Muscle layer of colon (tissue), 2 donors: ENCODE results near the gene UBE2L5.
A peak's percentile ranks its signal among the peaks of the same experiment; 100 is the strongest.
"Not testable (repeated sequence)": the region's sequence is repeated elsewhere in the genome, so short reads cannot be mapped to it uniquely, and the experiment has no call there.

Experiments
- H3K27ac ChIP-seq: one replicate; pipeline ENCODE4 v1.7.0; 2013; ENCODE audit warnings: low read depth, mild to moderate bottlenecking, low read length, moderate library complexity
- H3K27me3 ChIP-seq, 2 donors: one replicate each; pipeline ENCODE4 v1.7.0; 2013; ENCODE audit warnings: low read length in 2 of 2, mild to moderate bottlenecking in 2 of 2; ENCODE audit not compliant: insufficient read depth in 2 of 2, control insufficient read depth in 1 of 2
- H3K36me3 ChIP-seq: one replicate; pipeline ENCODE4 v1.7.0; 2013; ENCODE audit warnings: mild to moderate bottlenecking, low read length; ENCODE audit not compliant: insufficient read depth
- H3K4me1 ChIP-seq: one replicate; pipeline ENCODE4 v1.7.0; 2013; ENCODE audit warnings: mild to moderate bottlenecking, low read length; ENCODE audit not compliant: insufficient read depth
- H3K4me3 ChIP-seq, 2 donors: one replicate each; pipeline ENCODE4 v1.7.0; 2013; ENCODE audit warnings: low read length in 2 of 2, low read depth in 1 of 2, mild to moderate bottlenecking in 1 of 2, moderate library complexity in 1 of 2
- H3K9ac ChIP-seq: one replicate; pipeline ENCODE4 v1.7.0; 2013; ENCODE audit warnings: low read length
- H3K9me3 ChIP-seq: one replicate; pipeline ENCODE4 v1.7.0; 2013; ENCODE audit warnings: mild to moderate bottlenecking, low read length
- donor health status: abdominal sarcoma.
- donor health status: Adenocarcinoma of cecum.

UBE2L5 gene

DNA sequence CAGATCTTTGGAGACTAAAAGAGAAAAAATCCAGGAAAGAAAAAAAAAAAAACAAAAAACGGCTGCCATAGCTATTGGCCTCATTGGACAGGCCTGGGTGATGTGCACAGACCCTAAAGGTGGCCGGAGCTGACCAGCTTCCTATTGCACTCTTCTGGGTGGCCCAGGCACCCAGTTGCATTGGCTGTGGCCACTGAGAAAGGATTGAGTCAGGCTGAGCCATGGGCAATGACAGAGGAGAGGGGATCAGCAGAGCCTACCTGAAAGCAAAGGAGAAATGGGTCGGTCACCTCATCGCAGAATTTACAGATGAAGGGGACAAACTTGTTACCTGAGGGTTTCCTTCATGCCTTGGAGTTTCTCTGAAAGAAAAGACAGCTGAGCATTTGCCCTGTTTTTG lies 26.1 kb downstream of the UBE2L5 start:
- Histone ChIP-seq H3K36me3 (no peaks in the 10 kb centered on the region), H3K4me1 (peaks cover 14% of the 10 kb centered on the region), H3K4me3 (no peak overlapping the region), H3K27me3 (no peaks in the 10 kb centered on the region), H3K27ac (no peak overlapping the region), H3K9me3 (no peaks in the 10 kb centered on the region), H3K9ac (no peak overlapping the region)

DNA sequence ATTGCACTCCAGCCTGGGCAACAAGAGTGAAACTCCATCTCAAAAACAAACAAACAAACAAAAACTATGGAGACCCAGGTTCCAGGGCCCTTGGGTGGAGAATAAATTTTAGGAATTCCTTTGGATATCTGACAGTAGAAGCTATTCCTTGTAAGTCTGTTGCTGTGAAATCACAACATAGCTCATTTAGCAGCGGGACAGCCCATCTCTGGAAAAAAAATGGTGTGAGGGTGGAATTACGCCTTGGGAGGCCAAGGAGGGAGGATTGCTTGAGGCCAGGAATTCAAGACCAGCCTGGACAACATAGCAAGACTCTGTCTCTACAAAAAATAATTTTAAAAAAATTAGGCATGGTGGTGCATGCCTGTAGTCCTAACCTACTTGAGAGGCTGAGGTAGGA lies 27.8 kb downstream of the UBE2L5 start:
- Histone ChIP-seq H3K4me3 (no peak overlapping the region), H3K27ac (no peak overlapping the region), H3K9me3 (no peaks in the 10 kb centered on the region), H3K36me3 (no peaks in the 10 kb centered on the region), H3K9ac (no peak overlapping the region), H3K4me1 (peaks cover 14% of the 10 kb centered on the region), H3K27me3 (no peaks in the 10 kb centered on the region)

DNA sequence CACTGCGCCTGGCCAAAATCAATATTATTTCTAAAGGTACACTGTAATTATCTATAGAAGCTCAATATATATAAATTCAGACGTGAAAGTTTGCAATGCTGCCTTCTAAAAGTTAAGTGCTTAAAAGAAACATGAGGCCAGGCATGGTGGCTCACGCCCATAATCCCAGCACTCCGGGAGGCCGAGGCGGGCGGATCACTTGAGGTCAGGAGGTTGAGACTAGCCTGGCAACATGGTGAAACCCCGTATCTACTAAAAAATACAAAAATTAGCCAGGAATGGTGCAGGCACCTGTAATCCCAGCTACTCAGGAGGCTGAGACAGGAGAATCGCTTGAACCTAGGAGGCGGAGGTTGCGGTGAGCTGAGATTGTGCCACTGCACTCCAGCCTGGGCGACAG lies 29.2 kb downstream of the UBE2L5 start:
- not testable (repeated sequence) for H3K4me1 ChIP-seq, H3K36me3 ChIP-seq, H3K4me3 ChIP-seq, H3K9ac ChIP-seq, H3K27me3 ChIP-seq, H3K9me3 ChIP-seq, H3K27ac ChIP-seq

DNA sequence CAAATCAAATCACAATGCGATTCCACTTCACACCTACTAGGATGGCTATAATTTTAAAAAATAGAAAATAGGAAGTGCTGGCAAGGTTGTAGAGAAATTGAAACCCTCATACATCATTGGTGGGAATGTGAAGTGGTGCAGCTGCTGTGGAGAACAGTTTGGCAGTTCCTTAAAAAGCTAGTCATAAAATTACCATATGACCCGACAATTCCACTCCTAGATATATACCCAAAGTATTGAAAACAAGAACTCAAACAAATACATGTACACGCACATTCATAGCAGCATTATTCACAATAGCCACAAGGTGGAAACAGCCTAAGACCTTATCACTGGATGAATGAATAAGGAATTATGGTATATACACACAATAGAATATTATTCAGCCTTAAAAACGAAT lies 31.4 kb downstream of the UBE2L5 start:
- Histone ChIP-seq H3K9me3 (no peaks in the 10 kb centered on the region), H3K27ac (no peak overlapping the region), H3K9ac (no peak overlapping the region), H3K4me1 (peaks cover 5% of the 10 kb centered on the region), H3K4me3 (no peak overlapping the region), H3K27me3 (no peaks in the 10 kb centered on the region), H3K36me3 (no peaks in the 10 kb centered on the region)

DNA sequence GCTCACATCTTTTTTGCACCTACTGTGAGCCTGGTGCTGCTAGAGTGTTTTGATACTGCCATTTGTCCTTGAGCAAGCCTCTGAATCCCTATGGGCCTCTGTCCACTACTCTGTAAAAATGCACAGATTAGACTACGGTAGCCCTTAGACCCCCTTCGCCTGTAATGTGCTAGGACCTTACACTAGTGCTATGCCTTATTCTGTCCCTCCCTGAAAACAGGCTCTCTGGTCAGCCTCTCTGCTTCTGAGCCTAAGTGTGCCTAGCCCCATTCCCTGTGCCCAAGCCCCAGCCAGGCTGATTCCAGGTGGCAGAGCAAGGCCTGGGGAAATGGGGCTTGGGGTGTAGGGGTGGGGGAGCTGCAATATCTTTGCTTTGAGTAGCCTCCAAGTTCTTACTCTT lies 32.7 kb downstream of the UBE2L5 start:
- no peak overlapping the region for H3K27ac ChIP-seq
- peaks cover 5% of the 10 kb centered on the region for H3K4me1 ChIP-seq
- no peak overlapping the region for H3K4me3 ChIP-seq
- no peaks in the 10 kb centered on the region for H3K27me3 ChIP-seq
- H3K36me3 ChIP-seq = no peaks in the 10 kb centered on the region
- H3K9ac ChIP-seq = no peak overlapping the region
- H3K9me3 ChIP-seq = no peaks in the 10 kb centered on the region

DNA sequence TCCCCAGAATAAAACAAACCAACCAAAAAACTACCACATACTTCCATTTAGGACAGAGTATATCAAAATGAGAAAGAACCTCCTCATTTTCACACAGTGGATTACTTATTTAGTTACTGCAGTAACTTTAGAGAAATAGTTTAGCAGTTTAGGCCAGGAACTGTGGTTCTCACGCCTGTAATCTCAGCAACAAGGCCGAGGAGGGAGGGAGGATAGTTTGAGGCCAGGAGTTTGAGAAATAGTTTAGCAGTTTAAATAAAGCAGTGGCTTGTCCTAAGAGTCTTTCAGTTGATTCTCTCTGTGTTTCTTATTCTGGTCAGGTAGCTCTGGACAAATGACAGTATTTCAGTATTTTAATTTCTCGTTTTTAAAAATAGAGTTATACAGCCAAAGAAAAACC lies 34.0 kb downstream of the UBE2L5 start:
- Histone ChIP-seq H3K27me3 (no peaks in the 10 kb centered on the region), H3K4me3 (no peak overlapping the region), H3K9ac (no peak overlapping the region), H3K36me3 (peaks cover under 1% of the 10 kb centered on the region), H3K9me3 (no peaks in the 10 kb centered on the region), H3K27ac (no peak overlapping the region), H3K4me1 (peaks cover 6% of the 10 kb centered on the region)

DNA sequence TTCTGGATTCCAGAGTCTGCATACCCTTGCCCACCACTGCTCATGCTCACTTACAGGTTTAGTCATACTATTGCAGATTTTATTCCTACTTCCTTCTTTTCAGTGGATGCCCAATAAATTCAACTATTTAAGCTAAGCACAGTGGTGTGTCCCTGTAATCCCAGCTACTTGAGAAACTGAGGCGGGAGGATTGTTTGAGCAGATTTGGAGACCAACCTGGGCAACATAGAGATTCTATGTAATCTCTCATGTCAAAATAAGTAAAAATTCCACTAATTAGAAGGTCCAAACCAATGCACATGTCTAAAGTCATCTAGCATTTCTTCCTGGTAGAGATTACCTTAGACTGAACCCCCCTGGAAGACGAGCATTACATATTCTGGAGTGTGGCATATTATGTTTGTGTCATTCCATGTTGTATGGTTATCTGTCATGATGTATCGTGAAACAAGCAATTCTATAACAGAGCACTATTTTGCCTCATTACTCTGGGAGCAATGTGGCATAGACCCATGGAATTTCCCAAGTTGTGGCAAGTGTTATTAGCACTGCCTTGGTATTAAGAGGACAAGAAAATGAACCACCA lies 35.1 kb downstream of the UBE2L5 start:
- H3K27me3 ChIP-seq = no peaks in the 10 kb centered on the region
- peaks cover 10% of the 10 kb centered on the region for H3K36me3 ChIP-seq
- H3K4me3 ChIP-seq = no peak overlapping the region
- peaks cover 17% of the 10 kb centered on the region for H3K4me1 ChIP-seq
- H3K9me3 ChIP-seq = no peaks in the 10 kb centered on the region
- H3K9ac ChIP-seq = no peak overlapping the region
- H3K27ac ChIP-seq = no peak overlapping the region

DNA sequence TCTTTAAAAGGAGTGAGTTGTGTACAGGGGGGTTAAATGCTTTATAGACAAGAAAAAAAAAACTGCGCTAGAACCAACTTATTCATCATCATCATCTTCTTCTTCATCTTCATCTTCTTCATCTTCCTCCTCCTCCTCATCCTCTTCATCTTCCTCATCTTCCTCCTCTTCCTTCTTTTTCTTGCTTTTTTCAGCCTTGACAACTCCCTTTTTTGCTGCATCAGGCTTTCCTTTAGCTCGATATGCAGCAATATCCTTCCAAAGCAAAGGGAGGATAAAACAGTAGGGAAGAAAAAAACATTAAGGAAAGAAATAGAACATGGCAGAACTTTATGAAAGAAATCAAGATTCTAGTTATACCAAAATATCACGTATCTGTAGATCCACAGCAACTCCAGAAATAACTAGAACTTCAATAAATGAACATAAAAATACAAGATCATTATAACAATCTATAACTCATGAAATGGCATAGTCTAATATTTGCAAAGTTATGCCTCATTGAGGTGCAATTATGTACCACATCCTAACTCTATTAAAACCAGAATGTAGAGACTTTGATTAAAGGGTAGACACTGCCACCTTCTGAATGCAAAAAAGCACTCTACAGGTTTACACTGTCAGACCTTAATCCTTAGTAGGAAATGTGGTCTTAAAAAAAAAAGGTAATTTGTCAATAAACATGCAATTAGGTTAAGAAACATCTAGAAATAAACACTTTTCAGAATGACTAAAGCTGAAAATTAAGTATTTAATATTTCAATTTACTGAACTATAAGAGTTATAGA lies 39.2 kb downstream of the UBE2L5 start:
- H3K9me3 ChIP-seq, H3K4me3 ChIP-seq, H3K27me3 ChIP-seq: not testable (repeated sequence)
- peaks cover 27% of the 10 kb centered on the region for H3K4me1 ChIP-seq
- peak overlapping the region; percentile 7 for H3K27ac ChIP-seq
- H3K9ac ChIP-seq = peak overlapping the region; percentile 76
- H3K36me3 ChIP-seq = peaks cover 18% of the 10 kb centered on the region

DNA sequence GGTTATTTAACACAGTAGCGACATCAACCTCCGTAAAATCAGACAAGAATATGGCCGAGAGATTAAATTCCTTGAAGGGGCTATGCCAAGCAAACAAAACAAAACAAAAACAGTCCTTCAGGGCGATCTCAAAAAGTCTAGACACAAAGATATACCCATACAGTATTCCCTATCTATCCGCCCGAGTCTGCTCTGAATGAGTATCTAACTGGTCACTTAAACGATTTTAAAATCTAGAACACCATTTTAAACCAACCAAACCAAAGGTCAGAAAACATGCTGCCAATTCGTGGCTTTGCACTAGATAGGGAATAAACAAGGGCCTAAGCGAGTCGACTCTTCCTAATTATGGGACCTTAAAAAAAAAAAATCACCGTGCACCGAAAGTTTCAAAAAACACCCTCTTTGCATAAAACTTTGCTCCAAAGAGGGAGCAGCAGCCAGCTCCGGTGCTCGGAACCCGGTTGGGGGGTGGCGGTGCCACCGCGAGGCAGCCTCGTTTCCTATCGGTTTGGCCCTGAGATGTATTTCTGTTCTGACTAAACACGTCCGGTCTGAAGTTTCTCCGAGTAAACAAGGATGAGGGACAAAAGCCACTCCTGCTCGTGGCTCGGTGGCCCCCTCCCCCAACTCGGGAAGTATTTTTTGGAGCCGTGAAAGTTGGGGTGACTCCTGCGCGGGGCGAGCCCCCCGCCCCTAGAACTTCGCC lies 41.6 kb downstream of the UBE2L5 start:
- peak overlapping the region; percentile 99 for H3K27ac ChIP-seq
- H3K4me3 ChIP-seq = peak overlapping the region; percentile 71 to 84
- no peaks in the 10 kb centered on the region for H3K27me3 ChIP-seq
- H3K9ac ChIP-seq = peak overlapping the region; percentile 76
- H3K4me1 ChIP-seq = peaks cover 27% of the 10 kb centered on the region
- no peaks in the 10 kb centered on the region for H3K9me3 ChIP-seq
- peaks cover 18% of the 10 kb centered on the region for H3K36me3 ChIP-seq

DNA sequence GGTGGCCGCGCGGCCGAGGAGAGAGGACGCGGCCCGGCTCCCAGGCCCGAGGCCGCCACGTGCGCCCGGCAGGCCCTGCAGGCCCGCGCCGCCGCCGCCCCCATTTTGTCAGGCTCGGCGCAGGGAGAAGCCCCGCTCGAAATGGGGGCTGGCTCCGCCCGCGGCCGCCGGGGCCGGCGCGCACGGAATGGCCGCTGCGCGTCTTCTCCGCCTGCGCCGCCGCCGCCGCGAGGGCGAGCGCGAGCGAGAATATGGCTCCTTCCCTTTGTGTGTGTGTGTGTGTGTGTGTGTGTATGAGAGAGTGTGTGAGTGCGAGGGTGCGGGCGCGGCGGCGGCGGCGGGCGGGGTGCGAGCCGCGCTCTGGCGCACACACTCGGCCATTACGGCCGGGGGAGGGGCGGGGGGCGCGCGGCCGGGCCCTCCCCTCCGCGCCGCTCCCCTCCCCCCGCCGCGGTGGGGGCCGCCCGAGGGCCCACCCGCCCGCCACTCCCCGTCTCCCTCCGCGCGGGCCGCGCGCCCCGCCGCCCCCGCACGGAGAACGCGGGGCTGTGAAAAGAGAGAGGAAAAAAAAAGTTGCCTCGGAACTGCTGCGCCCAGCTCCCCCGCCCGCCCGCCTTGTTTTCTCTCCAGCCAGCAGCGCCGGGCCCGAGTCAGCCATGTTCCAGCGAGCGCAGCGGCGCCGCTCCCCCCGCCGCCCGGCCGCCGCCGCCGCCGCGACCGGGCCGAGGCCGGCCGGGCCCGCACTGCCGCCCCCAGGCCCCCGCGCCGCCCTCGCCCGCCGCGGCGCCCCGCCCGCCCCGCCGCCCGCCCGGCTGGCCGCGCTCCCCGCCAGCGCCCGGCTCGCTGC lies 42.4 kb downstream of the UBE2L5 start:
- Histone ChIP-seq H3K27me3 (no peaks in the 10 kb centered on the region), H3K4me3 (peak overlapping the region; percentile 71 to 84), H3K9ac (peak overlapping the region; percentile 76), H3K4me1 (peaks cover 27% of the 10 kb centered on the region), H3K9me3 (no peaks in the 10 kb centered on the region), H3K36me3 (peaks cover 18% of the 10 kb centered on the region), H3K27ac (peak overlapping the region; percentile 99)

DNA sequence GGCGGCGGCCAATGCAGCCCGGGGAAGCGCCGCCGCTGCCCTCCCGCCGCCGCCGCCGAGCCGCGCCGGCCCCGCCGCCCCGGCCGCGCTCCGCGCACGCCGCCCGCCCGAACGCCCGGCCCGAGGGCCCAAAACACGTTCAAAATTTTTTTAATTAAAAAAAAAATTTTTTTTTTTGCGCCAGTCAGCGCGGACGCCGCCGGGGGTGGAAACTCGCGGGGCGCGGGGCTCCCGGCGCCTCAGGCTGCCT lies 43.0 kb downstream of the UBE2L5 start:
- Histone ChIP-seq H3K4me3 (peak overlapping the region; percentile 60 to 86), H3K9ac (no peak overlapping the region), H3K27ac (peak overlapping the region; percentile 94), H3K27me3 (no peaks in the 10 kb centered on the region), H3K9me3 (no peaks in the 10 kb centered on the region), H3K4me1 (peaks cover 27% of the 10 kb centered on the region), H3K36me3 (peaks cover 18% of the 10 kb centered on the region)
